G401.6 (cell line): ENCODE measurements around the gene LETMD1.

Experiments
- FAIRE-seq: peaks from 2 replicates; lab custom pipeline; 2012; peaks lifted over from hg19 to GRCh38; lab: Jason Lieb, UNC

LETMD1 gene

DNA sequence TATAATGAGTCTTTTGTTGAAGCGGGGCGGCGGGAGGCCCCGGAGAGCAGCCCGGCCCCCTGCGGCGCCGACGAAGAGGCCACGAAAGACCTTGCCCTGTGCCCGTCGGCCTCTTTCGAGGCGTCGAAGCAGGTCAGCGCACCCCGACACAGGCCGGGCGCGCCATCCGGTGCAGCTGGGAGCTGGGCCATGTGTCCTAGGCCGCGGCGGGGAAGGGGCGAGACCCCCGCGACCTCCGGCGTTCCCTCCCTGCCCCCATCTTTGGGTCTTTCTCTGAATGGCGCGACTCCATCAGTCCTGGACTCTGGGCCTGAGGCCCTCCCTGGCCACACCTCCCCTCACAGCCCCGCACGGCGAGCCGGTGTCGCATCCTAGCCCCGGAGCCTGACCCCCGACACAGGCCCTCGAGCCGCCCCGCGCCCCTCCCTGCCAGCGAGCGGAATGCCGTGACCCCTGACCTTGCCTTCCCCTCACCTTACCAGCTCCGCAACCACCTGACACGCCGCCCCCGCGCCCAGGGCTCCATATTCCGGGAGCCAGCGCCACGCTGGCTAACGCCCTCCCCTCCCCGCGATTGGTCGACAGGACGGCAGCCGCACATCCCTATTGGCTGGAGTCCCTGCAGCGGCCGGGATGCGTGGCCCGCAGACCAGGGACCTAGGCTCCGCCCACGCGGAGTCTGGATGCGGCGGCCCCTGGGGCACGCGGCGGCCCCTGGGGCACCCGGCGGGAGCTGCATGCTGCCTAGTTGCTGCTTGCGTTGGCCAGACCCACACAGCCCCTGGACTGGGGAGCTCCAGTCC, 22.1 kb upstream of the LETMD1 start, which contains the start of gene SLC11A2:
Gene SLC11A2 (minus strand): TSS at position 549 of the 803 bp plus-strand sequence. CDS start 15,656 bp downstream, outside the sequence.
- peak; percentile 82 for FAIRE-seq

DNA sequence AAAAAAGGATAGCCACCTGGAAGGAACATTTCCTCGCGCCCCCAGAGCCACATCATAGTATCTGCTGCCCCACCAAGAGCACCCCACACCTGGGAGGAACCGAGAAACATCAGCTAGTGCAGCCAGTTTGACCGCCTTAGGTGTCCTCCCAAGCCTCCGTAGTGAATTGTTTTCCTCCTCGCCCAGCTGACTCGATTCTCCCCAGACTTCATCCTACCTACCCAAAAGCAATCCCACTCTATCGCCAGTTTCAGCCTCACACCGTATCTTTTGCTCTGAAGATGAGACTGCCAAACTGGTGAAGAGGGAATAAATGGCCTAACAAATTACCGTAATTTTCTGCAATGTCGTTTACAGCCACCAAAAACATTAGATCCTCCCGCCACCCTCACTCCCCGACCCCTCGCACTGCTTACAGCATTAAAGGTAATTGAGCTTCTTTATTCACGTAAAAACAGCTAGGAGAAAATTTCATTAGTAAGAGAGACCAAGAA, 20.7 kb upstream of the LETMD1 start:
- no peak for FAIRE-seq

DNA sequence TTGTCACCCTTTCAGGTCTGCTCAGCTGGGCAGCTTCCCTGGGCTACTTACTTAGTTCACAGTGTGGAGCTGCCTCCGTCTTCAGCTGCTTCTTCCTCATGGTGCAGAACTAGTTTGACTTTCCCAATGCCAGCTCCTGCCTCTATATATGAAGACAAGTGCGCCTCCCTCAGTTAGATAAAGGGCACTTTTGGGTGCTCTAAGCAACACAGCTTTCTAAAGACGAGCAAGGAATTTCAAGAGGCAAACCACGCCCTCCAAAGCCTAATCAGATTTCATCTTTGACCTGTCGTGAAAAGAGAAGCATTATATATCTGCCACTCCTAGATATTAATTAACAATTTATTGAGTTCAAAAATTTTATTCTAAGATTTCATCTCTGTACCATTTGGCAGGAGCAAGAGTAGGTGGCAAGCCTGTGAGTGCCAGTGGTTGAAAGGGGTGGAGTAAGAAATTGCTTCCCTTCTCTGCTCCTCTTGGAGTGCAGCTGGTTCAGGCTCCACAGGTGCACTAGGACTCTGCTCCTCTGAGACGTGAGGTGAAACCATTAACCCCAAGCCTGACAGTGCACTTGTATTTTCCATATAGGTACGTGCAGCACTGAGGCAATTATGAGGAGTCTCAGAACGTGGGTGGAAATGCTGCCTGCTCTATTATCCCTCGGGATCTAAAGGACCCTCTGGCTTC, 19.9 kb upstream of the LETMD1 start:
- peak; percentile 58 for FAIRE-seq

DNA sequence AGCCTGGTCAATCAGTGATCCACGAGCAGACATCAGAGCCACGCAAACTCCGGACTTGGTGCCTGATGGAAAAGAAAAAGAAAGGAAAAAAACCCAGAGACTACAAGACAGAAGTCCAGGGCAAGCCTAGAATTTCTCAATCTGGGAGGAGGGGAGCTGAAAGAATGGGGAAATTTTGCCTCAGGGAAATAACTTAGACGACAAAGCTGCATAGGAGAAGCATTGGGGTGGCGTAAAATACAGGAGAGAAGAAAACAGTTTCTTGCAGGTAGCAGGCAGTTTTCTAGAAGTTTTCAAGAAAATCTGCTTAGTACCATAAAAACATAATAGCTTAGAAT, 19.3 kb upstream of the LETMD1 start:
- FAIRE-seq = no peak

DNA sequence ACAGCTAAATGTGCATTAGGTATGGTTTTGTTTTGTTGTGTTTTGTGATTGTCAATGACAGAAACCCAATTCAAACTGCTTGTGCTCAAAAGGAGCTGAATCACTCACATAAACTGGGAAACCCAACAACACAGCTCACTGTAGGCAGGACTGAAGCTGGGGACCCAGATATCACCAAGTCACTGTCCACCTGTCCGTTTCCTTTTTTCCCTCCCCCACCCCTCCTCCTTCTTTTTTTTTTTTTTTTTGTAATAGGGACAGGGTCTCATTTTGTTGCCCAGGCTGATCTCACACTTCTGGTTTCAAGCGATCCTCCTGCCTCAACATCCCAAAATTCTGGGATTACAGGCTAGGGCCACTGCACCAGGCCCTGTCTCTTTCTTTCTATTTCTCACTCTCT, 15.1 kb upstream of the LETMD1 start:
- FAIRE-seq = no peak

DNA sequence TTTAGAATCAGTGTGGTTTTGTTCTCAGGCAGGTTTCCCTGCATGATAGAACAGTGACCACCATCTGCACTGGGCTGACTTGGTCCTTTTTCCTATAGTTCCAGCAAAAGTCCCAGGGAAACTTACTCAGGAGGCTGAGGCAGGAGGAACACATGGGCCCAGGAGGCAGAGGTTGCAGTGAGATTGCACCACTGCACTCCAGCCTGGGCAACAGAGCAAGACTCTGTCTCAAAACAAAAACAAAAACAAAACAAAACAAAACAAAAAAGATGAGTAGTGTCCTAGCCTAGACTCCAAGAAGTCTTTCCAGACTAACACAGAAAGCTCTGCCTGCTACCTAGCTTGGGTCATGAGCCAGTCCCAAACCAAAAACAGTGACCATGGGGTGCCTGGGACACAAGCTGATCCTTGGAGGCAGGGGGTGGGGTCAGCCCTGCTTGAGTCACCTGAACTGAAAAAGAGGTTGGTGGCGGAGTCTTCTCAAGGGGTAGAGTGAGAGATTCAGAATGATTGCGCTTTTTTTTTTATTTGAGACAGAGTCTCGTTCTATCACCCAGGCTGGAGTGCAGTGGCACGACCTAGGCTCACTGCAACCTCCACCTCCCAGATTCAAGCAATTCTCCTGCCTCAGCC, 14.6 kb upstream of the LETMD1 start:
- no peak for FAIRE-seq

DNA sequence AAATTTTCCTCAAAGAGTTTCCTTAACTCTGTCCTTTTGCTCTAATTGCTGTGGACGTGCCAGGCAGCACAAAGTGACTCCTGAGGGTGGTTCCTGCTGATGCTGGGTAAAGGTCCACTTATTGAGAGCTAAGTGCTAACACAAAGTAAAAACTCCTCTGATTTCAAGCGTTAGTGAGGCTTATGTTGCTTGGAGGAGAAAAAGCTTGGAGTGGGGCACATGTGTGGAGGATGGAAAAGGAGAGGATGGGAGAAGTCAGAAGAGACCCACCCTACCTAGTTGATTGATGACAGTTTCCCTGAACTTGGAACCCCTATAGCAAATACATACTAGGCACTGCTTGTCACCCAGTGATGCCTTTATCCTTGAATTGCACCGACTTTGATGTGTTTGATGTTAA, 11.8 kb upstream of the LETMD1 start:
- FAIRE-seq = no peak

DNA sequence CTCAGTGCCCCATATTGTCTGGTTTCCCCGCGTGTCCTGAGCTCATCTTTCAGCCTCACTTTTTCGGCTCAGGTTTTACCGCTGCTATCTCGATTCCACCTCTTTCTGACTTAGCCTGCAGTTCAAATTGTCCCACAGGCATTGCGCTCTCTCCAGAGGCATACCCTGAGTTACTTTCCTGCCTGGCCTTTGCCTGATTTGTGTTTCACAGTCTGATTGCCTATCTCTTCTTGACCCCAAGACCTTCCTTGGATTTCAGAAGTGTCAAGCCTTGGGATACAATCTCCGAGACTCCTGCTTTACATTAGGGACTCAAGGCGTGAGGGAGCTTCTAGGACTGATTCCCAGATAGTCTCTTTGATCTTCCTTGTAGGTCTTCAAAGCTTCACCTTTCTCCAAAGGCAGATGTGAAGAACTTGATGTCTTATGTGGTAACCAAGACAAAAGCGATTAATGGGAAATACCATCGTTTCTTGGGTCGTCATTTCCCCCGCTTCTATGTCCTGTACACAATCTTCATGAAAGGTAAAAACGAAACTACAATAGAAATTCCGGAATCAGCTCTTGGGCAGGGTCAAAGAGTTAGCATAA, 629 bp downstream of the LETMD1 start:
- no peak for FAIRE-seq

DNA sequence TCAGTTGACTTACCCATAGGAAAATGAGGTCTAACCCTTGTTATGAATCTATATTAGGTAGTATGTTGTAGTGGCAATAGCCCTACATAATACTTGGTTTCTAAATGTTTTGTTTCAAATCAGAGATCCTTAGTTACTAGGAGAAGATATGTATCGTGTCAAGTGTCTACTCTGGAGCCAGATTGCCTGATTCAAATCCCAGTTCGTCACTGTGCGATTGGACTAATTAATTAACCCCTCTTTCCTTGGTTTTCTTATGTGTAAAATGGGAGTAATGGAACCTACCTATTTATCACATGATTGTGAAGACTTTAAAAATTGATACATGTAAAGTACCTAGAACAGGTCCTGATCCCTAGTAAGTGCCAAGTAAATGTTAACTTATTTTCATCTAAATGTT, 1.4 kb downstream of the LETMD1 start:
- FAIRE-seq = no peak

DNA sequence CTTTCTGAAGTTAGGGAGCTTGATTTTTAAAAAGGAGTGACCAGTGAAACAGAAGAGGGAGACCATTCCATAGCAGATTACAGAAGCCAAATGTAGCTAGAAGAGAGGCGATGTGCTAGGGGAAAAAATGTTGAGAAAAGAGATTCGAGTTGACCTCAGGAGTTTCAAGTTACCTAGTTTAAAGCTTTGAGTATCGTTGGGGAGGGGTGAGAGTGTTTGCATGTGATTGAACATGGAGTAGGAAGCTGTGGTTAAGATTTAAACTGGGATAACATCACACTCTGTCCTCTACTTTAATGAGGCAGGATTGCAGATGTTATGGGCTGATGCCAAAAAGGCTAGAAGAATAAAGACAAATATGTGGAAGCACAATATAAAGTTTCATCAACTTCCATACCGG, 3.7 kb downstream of the LETMD1 start:
- FAIRE-seq = no peak

DNA sequence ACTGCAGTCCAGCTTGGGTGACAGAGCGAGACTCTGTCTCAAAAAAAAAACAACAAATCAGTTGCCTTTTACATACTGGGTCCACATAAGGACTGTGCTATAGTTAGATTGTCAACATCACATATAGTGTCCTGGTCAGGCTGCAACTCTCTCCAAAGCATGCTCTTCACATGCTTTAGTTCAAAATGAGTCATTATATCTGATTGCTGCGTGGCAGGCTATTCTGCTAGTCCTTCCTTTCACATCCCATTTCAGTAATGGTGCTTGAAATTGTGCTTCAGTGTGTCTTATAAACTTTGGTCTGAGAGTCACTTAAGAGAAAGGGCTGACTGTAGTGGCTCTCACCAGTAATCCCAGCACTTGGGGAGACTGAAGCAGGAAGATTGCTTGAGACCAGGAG, 6.9 kb downstream of the LETMD1 start:
- no peak for FAIRE-seq

DNA sequence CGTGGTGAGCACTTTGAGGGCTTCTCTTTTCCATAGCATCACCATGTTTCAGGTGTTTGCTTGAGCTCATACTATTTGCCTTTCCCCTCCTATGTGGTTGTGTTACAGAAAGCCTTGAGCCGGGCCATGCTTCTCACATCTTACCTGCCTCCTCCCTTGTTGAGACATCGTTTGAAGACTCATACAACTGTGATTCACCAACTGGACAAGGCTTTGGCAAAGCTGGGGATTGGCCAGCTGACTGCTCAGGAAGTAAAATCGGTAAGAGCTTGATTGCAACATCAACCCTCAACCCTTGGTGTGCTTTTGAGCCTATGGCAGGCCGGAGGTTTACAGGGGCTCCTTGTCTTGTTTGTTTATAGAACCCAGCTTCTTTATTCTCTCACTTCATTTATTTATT, 8.1 kb downstream of the LETMD1 start:
- FAIRE-seq = no peak

DNA sequence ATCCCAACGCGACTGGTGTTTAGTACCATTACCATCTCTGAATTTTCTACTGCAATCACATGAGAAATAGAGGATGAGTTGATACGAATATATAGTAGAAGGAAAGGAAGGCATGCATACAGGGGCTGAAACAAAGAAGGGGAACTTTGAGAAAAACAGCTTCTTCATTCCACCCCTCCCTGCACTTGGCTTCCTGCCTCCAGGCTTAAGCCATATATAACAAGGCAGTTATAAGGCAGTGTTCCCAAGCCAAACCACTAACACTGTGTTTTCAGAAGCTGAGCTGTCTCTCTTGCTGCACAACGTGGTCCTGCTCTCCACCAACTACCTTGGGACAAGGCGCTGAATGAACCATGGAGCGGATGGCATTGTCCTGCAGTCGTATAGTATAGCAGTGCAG, 11.0 kb downstream of the LETMD1 start:
- FAIRE-seq = no peak

DNA sequence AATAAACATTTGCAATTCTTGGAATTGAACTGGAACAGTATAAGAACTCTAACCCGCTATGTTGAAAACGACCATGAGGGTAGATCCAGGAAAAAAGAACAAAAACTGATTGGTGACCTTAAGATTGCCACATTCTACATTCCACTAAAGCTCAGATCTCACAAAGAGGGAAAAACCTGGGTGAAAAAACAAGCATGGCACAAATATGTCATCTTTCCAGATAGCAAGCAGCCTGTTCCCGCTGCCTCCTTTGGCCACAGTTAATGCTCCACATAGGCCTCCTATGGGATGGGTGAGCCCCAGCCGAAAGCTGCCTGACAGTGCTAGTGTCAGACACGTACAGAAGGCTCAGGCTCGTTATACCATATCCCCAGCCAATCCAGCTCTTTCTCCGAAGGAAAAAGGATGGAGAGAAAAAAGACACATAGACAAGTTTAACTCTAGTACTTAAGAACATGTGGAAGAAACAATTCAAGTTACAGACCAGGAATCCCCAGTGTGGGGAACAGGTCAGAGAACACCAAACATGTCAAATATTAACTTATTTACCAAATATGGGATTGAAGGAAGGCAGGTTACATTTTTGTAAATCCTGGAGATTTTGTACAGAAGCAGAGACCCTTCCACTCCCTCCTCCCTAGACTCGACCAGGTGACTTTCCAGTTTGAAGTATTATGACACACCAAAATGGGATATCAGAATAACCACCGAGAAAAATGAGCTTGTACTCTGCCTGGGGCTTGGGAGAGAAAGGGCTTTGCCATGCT, 14.7 kb downstream of the LETMD1 start:
- FAIRE-seq = no peak

DNA sequence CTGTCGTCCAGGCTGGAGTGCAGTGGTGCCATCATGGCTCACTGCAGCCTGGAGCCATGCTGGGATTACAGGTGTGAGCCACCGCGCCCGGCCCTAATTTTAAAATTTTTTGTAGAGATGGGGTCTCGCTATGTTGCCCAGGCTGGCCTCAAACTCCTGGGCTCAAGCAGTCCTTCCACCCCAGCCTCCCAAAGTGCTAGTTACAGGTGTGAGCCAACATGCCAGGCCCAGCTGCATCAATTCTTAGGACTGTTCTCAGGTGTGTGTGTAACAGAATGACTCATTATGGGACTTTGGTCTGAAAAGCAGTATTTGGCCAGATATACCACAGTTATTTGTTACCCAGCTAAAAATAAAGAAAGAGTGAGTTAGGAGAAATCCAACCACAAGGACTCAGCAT, 17.4 kb downstream of the LETMD1 start:
- no peak for FAIRE-seq

DNA sequence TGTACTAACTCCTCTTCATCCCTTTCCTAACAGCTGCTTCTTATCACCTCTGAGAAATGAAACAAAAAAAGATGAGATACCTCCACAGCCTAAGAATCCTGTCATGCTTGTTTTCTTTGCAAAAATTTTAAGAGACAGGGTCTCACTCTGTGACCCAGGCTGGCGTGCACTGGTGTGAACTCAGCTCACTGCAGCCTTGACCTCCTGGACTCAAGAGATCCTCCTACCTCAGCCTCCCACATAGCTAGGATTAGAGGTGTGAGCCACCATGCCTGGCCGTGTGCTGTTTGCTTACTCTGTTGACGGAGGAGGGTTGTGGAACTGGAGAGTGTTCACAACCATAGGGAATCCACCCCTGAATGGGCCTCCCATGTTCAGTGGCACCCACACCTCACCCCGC, 19.1 kb downstream of the LETMD1 start:
- no peak for FAIRE-seq

DNA sequence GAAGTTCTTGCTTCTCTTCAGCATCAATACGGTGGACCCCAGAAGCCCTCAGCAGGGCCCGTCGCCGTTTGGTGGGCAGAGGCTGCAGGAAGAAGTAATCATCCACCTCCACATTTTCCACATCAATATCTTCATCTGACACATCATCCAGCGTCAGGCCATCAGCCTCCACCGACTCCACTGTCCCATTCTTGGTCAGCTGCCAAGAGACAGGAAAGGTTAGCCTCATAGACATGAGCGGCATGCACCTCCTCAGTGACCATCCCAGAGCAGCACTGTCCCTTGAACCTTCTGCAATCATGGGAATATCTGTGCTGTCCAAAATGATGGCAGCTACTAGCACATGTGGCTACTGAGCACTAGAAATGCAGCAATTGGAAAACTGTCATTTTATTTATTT, 19.6 kb downstream of the LETMD1 start:
- no peak for FAIRE-seq

DNA sequence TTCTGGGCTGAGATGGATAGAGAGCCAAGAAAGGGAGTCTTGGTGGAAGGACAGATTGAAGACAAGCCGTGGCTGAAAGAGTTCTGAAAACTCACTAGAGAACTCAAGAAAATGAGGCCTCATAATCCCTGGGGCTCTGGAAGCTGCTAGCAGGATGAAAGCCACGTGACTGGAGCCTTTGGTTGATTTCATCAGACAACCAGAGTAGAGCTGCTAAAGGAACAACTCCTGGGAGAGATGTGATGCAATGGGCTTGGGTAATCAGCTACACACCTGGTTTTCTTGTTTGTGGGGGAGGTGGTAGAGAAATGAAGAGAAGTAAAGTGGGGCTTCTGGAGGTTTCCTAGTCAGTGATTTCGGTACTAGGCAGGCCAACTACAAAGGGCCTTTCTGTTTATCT, 21.9 kb downstream of the LETMD1 start:
- FAIRE-seq = no peak

DNA sequence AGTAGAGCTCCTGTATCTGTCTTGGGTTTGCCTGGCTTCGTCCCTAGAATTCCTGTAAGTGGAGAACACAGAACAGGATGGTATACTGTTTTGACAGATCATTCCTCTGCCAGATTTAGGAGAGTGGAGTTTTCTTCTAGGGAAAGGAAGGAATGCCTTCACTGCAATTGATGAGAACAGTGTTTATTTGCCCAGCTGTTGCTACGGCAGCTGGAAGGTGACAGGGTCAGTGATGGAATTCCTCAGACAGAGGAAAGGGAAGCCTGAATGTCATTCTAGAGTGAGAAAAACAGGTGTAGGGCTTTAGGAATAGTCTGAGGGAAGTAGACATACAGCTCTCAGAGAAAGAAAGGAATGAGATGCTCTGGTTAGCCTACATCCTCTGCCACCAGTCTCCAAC, 23.5 kb downstream of the LETMD1 start:
- no peak for FAIRE-seq

DNA sequence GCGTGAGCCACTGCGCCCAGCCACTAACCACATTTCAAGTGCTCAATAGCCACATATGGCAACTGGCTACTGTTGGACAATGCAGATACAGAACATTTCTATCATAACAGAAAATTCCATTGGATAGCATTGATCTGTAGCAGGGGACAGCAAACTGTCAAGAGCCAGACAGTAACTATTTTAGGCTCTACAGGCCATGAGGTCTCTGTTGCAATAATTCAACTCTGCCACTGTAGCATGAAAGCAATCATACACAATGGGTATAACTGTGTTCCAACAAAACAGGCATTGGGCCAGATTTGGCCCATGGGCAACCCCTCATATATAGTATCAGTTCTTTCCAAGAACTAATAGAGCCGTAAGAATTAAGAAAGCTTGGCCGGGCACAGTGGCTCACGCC, 27.3 kb downstream of the LETMD1 start:
- no peak for FAIRE-seq

DNA sequence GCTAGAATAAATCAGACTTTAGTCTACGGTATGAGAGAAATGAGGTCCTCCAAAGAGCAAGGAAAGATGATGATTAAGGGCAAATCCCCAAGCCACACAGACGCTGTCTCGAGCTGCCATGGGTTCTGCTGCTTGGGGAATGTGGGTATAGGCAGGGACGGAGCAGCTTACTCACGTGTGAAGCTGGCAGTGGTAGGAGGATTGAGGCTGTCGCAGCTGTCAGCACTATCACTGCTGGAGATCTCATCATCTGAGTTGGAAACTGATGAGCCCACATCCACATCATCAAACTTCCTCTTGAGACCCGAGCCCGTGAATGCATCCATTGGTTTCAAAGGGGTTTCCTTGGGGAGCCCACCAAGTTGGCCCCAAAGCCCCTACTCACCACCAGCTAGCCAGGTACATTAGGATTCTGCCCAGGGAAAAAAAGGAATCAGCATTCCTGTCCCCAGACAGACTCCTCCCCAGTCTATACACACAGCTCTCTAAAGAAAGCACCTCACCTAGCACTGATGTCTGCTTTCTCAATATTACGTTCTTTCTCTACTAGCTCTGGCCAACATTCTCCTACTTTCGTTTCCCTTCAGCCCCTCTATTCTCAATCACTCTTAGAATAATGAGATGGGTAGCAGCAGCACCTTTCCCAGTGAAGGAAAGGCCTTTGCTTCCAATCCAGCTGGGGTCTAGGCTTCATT, 28.3 kb downstream of the LETMD1 start:
- no peak for FAIRE-seq

DNA sequence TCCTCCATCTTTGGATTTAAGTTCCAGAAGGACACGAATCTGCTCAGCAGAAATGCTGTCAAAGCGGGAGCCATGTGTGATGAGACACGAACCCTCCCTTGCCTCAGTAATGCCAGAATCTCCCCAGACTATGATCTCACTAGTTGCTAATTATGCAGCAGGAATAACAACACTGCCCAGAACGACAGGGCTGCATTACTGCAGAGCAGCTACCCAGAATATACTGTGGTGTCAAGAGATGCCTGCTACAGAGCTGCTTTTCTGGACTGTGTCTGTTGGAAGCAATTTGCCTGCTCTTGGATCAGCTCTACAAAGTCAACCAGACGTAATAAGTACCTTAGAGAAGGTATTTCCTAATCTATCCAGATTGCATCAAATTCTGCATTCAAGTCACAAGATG, 29.8 kb downstream of the LETMD1 start:
- no peak for FAIRE-seq
